ENCODE measurements around the gene RNF220.

DNA sequence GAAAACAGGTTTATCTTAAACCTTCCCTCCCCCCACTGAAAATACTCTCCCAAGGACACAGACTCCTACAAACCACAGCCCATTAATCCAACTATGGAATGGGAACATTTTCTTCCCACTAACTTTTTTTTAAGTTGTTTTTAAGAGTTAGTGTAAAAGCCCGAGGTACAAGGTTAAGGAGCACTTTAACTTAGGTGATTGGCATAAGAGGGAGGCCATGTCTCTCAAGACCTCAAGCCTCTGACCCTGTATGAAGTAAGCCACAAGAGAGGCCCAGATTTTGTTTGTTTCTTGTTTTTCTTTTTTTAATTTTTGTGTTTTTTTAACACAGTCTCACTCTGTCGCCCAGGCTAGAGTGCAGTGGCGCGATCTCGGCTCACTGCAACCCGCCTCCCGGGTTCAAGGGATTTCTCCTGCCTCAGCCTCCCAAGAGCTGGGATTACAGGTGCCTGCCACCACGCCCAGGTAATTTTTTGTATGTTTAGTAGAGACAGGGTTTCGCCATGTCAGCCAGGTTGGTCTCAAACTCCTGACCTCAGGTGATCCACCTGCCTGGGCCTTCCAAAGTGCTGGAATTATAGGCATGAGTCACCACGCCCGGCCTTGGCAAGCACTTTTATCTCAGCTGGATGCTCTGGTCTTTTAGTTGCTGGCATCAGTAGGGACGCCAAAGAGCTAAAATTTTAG, 283.8 kb downstream of the RNF220 start:
- TF ChIP-seq ZNF121 (tag by site-specific recombination; IDR thresholded peaks at IDR 0.05) = no peak
- TF ChIP-seq CTCF (tag by site-specific recombination; IDR thresholded peaks at IDR 0.05) = no peak
- no peak for TF ChIP-seq RBAK (tag by site-specific recombination; IDR thresholded peaks at IDR 0.05)
- TF ChIP-seq ZNF19 (tag by site-specific recombination; IDR thresholded peaks at IDR 0.05; ENCODE audit: low read depth) = no peak
- TF ChIP-seq ZNF785 (tag by site-specific recombination; IDR thresholded peaks at IDR 0.05) = no peak
- no peak for TF ChIP-seq ZNF514 (tag by site-specific recombination; IDR thresholded peaks at IDR 0.05)
